ENCODE results near the gene CYP4B1.

Gene CYP4B1

GRCh38 chr1:46819335-46819734 is 20.5 kb downstream of the CYP4B1 start:
- no peaks in the 10 kb centered on the region for H4K20me1 ChIP-seq (ENCODE audit: insufficient read depth)
- no peak overlapping the region for H3K27ac ChIP-seq
- H3K9ac ChIP-seq, result no peak overlapping the region
- H3K4me1 ChIP-seq (ENCODE audit: low read depth, poor library complexity, severe bottlenecking), result no peaks in the 10 kb centered on the region
- no peaks in the 10 kb centered on the region for H3K27me3 ChIP-seq (ENCODE audit: insufficient read depth, low read depth)
- no peak for TF ChIP-seq CTCF (conservative IDR thresholded peaks at IDR 0.05; ENCODE audit: low read depth, low read length)
- H3K4me3 ChIP-seq (IDR thresholded peaks at IDR 0.05; ENCODE audit: insufficient read depth, low read depth, low read length), result no peak overlapping the region
- H2AFZ ChIP-seq (ENCODE audit: low read depth), result no peak overlapping the region
- no peaks in the 10 kb centered on the region for H3K79me2 ChIP-seq (ENCODE audit: insufficient read depth, low read depth)
- H3K4me2 ChIP-seq, result no peak overlapping the region
- no peaks in the 10 kb centered on the region for H3K36me3 ChIP-seq (ENCODE audit: insufficient read depth)

GRCh38 chr1:46820076-46820475 is 21.2 kb downstream of the CYP4B1 start:
- no peaks in the 10 kb centered on the region for H4K20me1 ChIP-seq (ENCODE audit: insufficient read depth)
- no peak for TF ChIP-seq CTCF (conservative IDR thresholded peaks at IDR 0.05; ENCODE audit: low read depth, low read length)

GRCh38 chr1:46820560-46821060 is 21.8 kb downstream of the CYP4B1 start:
- H3K27me3 ChIP-seq (ENCODE audit: insufficient read depth, low read depth), result no peaks in the 10 kb centered on the region
- H3K4me3 ChIP-seq (IDR thresholded peaks at IDR 0.05; ENCODE audit: insufficient read depth, low read depth, low read length), result no peak overlapping the region
- no peak overlapping the region for H3K4me2 ChIP-seq
- H4K20me1 ChIP-seq (ENCODE audit: insufficient read depth), result no peaks in the 10 kb centered on the region
- H3K9ac ChIP-seq, result no peak overlapping the region
- H2AFZ ChIP-seq (ENCODE audit: low read depth), result no peak overlapping the region
- H3K36me3 ChIP-seq (ENCODE audit: insufficient read depth), result no peaks in the 10 kb centered on the region
- H3K4me1 ChIP-seq (ENCODE audit: low read depth, poor library complexity, severe bottlenecking), result no peaks in the 10 kb centered on the region
- no peaks in the 10 kb centered on the region for H3K79me2 ChIP-seq (ENCODE audit: insufficient read depth, low read depth)
- TF ChIP-seq CTCF (conservative IDR thresholded peaks at IDR 0.05; ENCODE audit: low read depth, low read length), result no peak
- no peak overlapping the region for H3K27ac ChIP-seq

More at GRCh38 chr1:46820076-46820475, 21.2 kb downstream of the CYP4B1 start:
- Histone ChIP-seq H3K4me3 (IDR thresholded peaks at IDR 0.05; ENCODE audit: insufficient read depth, low read depth, low read length) (no peak overlapping the region), H3K4me1 (ENCODE audit: low read depth, poor library complexity, severe bottlenecking) (no peaks in the 10 kb centered on the region), H3K36me3 (ENCODE audit: insufficient read depth) (no peaks in the 10 kb centered on the region), H3K79me2 (ENCODE audit: insufficient read depth, low read depth) (no peaks in the 10 kb centered on the region), H2AFZ (ENCODE audit: low read depth) (no peak overlapping the region), H3K27ac (no peak overlapping the region), H3K4me2 (no peak overlapping the region), H3K27me3 (ENCODE audit: insufficient read depth, low read depth) (no peaks in the 10 kb centered on the region), H3K9ac (no peak overlapping the region)

- no peak overlapping the region for H3K27ac ChIP-seq
- H3K4me3 ChIP-seq (IDR thresholded peaks at IDR 0.05; ENCODE audit: insufficient read depth, low read depth, low read length), result no peak overlapping the region
- H3K27me3 ChIP-seq (ENCODE audit: insufficient read depth, low read depth), result no peaks in the 10 kb centered on the region
- H3K9ac ChIP-seq, result no peak overlapping the region
- no peaks in the 10 kb centered on the region for H3K36me3 ChIP-seq (ENCODE audit: insufficient read depth)
- H3K4me1 ChIP-seq (ENCODE audit: low read depth, poor library complexity, severe bottlenecking), result no peaks in the 10 kb centered on the region
- H3K79me2 ChIP-seq (ENCODE audit: insufficient read depth, low read depth), result no peaks in the 10 kb centered on the region
- no peaks in the 10 kb centered on the region for H4K20me1 ChIP-seq (ENCODE audit: insufficient read depth)
- H3K4me2 ChIP-seq, result no peak overlapping the region
- TF ChIP-seq CTCF (conservative IDR thresholded peaks at IDR 0.05; ENCODE audit: low read depth, low read length), result no peak
- H2AFZ ChIP-seq (ENCODE audit: low read depth), result no peak overlapping the region
Measured at GRCh38 chr1:46822248-46822826, 23.5 kb downstream of the CYP4B1 start.

Data from KMS-11 (cell line).